T1000 (cell line): ENCODE results near the gene EIF2AK3.
"Not testable (repeated sequence)": the region's sequence is repeated elsewhere in the genome, so short reads cannot be mapped to it uniquely, and the experiment has no call there.

Experiments
- DNase-seq: peaks from one replicate; lab custom pipeline; 2025; ENCODE audit warnings: mixed read lengths; lab: John Stamatoyannopoulos, UW

Gene EIF2AK3

GRCh38 chr2:88596141-88596830 is 31.0 kb downstream of the EIF2AK3 start:
- DNase-seq, result no peak

- no peak for DNase-seq
Measured at GRCh38 chr2:88591698-88592097, 35.6 kb downstream of the EIF2AK3 start.

DNA sequence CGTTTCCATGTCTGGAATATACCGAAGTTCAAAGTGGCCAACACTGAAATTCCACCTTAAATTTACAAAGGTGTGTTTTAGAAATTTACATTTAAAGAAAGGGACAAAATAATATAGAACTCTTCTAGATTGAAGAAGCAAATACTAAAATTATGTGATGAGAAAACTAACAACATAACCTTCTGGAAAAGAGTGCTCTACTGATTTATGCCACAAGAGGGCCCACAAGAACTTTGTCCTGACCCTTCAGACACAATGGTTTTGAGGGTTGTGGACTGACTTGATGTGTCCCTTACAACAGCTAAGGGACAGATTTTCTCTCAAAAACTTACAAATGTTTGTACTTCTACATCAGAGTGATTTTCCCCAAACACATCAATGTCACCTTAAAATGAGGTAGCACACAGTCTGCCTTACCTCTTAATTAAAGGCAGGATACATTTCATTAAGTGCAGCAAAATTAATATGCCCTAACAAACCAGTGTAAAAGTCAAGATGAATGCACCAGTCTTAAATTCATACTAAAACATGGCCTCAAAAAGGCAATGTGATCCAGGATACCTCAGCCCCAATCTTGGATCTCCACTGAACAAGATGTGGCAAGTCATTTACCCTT is 36.2 kb downstream of the EIF2AK3 start:
- peak; percentile 3 for DNase-seq

DNA sequence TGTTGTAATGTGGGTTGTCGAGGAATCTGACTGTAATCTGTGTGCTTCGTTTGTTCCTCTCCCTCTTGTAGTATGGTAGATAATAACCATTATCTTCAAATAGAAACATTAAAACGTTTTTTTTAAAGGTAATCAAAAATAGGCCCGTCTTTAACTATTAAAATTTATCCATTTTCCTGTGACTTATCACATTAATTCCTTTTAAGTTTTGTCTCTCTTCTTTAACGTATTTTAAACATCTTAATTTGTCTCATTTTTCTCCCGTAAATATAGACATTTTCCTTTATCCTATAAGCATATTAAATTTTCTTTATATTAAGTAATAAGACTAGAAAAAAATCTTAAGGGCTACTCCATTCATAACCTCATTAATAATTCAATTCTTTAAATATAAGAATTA is 41.3 kb downstream of the EIF2AK3 start:
- no peak for DNase-seq

DNA sequence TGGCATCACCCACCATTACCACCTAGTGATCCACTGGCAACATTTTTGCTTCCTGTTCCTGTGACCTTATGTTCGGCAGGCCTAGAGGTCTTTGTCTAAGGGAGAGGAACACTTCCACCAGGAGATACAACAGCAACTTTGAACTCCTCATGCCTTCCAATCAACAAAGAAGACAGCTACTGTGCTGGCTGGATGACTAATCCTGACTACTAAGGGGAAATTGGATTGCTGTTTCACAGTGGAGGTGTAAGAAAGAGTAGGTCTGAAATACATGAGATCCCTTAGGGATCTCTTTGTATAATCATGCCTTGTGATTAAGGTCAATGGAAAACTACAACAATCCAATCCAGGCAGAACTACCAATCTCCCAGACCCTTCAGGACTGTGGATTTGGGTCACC is 45.2 kb downstream of the EIF2AK3 start:
- DNase-seq, result no peak

GRCh38 chr2:88580088-88580487 is 47.2 kb downstream of the EIF2AK3 start:
- no peak for DNase-seq

GRCh38 chr2:88575630-88576029 is 51.6 kb downstream of the EIF2AK3 start:
- no peak for DNase-seq

GRCh38 chr2:88575051-88575450 is 52.2 kb downstream of the EIF2AK3 start:
- DNase-seq, result no peak

- DNase-seq, result no peak
Measured at GRCh38 chr2:88574445-88574844, 52.8 kb downstream of the EIF2AK3 start.

DNA sequence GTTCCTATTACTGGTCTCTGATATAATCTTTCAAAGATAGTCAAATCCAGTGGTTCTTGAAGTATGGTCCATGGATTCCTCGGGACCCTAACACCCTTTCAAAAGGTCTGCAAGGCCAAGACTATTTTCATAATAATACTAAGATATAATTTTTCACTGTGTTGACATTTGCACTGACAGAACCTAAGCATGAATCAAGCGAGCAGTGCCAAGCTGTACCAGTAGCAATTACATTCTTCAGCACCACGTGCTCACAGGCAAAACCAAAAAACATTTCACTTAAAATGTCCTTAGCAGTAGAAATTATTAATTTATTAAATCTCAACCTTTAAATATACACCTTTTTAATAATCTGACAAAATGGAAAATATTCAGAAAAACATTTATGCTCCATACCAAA is 59.1 kb downstream of the EIF2AK3 start:
- DNase-seq, result no peak

DNA sequence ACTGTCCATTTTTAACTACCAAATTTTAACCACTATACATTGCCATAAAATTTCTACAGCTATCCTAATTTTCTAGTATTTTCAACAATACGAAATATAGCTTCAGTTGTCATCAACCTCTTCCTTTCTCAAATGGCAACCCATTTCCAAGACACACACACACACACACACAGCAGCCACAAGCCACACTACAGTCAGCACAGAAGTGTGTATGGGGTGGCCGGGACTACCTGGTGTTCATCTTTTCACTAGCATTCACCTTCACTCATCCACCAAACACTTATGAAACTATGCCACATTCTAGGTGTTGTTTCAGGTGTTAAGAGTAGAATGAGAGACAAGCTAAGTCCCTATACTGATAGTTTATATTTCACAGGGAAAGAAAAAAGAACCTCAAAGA is 62.9 kb downstream of the EIF2AK3 start:
- DNase-seq, result no peak

DNA sequence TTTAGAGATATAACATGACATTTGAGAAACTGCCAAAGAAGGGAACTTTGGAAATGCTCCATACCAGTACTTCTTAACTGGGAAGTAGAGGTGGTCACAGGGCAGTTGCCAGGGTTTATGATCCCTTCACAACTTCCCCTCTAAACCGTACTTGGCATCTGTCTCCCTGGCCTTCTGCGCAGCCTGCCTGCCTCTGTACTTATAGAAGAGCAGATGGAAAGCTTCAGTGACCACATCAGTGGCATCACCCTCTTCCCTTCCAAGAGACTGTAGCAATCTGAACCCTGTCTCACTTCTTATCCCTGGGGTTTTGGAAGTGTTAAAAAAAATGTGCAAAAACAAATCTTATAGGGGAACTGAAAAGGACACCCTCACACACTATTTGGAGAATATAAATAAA is 64.1 kb downstream of the EIF2AK3 start:
- no peak for DNase-seq

- no peak for DNase-seq
Measured at GRCh38 chr2:88561646-88562388, 65.4 kb downstream of the EIF2AK3 start.

GRCh38 chr2:88560619-88561307 is 66.5 kb downstream of the EIF2AK3 start:
- no peak for DNase-seq

DNA sequence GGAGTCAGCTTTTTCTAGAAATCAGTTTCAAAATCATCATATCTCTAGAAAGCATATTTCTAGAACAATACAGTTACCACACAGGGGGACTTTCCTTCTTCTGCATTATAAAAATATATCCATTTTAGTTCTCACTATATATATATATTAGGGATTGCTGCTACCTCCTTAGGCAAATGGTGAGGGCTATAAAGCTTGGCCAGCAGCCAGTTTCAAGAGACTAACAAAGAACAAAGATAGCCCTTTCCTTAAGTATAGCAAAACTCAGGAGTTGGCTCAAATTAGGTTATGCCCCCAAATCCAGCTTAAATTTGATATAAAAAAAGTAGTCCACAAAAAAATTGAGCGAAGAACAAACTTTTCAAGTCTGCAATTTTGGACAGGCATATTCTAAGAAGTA is 70.0 kb downstream of the EIF2AK3 start:
- DNase-seq, result no peak

DNA sequence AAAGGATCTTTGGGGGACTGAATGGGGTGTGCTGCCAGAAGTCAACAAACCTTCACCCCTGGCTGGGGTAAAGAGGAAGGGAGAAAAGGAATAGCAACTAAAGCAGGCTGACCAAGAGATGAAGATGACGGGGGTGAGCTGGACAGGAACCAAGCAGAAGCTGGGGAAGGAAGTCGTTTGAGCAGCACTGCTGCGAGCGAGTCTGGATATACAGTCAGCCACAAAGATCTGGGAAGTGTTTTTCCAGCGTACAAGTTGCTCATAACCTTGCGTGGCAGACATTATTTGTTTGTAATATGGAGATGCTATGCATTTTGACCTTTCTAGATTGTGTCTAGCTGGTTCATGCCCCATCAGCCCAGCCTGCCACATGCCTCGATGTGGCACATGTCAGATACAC is 71.2 kb downstream of the EIF2AK3 start:
- DNase-seq, result no peak

- no peak for DNase-seq
Measured at GRCh38 chr2:88554189-88554588, 73.1 kb downstream of the EIF2AK3 start.

- DNase-seq, result no peak
Measured at GRCh38 chr2:88549616-88550292, 77.5 kb downstream of the EIF2AK3 start.

DNA sequence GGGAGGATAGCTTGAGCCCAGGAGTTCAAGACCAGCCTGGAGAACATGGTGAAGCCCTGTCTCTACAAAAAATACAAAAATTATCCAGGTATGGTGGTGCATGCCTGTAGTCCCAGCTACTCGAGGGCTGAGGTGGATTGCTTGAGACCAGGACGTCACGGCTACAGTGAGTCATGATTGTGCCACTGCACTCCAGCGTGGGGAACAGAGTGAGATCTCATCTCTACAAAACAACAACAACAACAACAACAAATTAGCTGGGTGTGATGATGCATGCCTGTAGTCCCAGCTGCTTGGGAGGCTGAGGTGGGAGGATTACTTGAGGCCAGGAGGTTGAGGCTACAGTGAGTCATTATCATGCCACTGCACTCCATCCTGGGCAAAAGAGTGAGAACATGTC is 81.0 kb downstream of the EIF2AK3 start:
- DNase-seq, result not testable (repeated sequence)

- no peak for DNase-seq
Measured at GRCh38 chr2:88545118-88545517, 82.1 kb downstream of the EIF2AK3 start.

- no peak for DNase-seq
Measured at GRCh38 chr2:88543541-88544057, 83.7 kb downstream of the EIF2AK3 start.

DNA sequence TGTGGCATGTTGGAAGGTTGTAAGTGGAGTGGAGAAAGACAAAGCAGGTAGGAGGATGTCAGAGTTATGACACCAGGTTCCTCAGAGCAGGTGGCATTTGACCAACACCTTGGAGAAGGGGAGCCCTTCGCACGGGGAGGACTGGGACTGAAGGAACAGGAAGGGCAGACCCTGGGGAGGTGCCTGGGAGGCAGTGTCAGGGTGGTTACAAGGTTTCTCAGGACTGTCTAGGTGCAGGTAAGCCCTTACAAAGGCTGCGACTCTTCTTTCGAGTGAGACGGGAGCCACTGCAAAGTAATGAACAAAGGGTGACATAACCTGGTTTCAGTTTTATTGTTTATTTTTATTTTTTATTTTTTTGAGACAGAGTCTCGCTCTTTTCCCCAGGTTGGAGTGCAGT is 84.6 kb downstream of the EIF2AK3 start:
- no peak for DNase-seq
